B cell (primary cell): ENCODE measurements around the gene CDC42BPG.
"Not testable (repeated sequence)": the region's sequence is repeated elsewhere in the genome, so short reads cannot be mapped to it uniquely, and the experiment has no call there.

Experiments
- CTCF ChIP-seq: fragments of 200-600 bp; IDR thresholded peaks from one replicate; pipeline ENCODE4 v1.8.0; 2022; ENCODE audit warnings: antibody characterized with exemption, mild to moderate bottlenecking
- EZH2 ChIP-seq: IDR thresholded peaks from 2 replicates; pipeline ENCODE4 v1.6.1; 2012; ENCODE audit warnings: borderline replicate concordance, low read depth, mild to moderate bottlenecking, moderate library complexity, low read length; ENCODE audit not compliant: insufficient read depth, poor library complexity, severe bottlenecking

GRCh38 chr11:64815433-64815832 is 29.0 kb downstream of the CDC42BPG start:
- not testable (repeated sequence) for TF ChIP-seq CTCF, EZH2
